ENCODE data around the gene CELF4. TPM values are rescaled to one million over a fixed set of nuclear protein-coding genes. Genes with fewer than 3 reads are reported as not detected.

The CELF4 gene
- total and polyA plus RNA-seq, 2 of the 4 experiments (the other 2 are of a cell fraction), result not detected

- H4K8ac ChIP-seq (ENCODE audit: low read depth in 2 of 2, low read length in 2 of 2), result no peak overlapping the region
- TF ChIP-seq USF2 (IDR thresholded peaks at IDR 0.05; ENCODE audit: low read depth, low read length) (no peak), BHLHE40 (IDR thresholded peaks at IDR 0.05; ENCODE audit: low read depth, low read length) (no peak), CEBPB (IDR thresholded peaks at IDR 0.05; ENCODE audit: low read depth, low read length) (no peak), POLR2A (IDR thresholded peaks at IDR 0.05; ENCODE audit: low read depth, low read length) (no peak), RFX5 (IDR thresholded peaks at IDR 0.05; ENCODE audit: low read depth, low read length) (no peak), SMC3 (IDR thresholded peaks at IDR 0.05; ENCODE audit: low read depth, low read length) (no peak), MAFK (IDR thresholded peaks at IDR 0.05; ENCODE audit: low read depth, low read length) (no peak), MXI1 (IDR thresholded peaks at IDR 0.05; ENCODE audit: borderline replicate concordance, low read depth, low read length) (no peak)
- TF ChIP-seq, protein P1, sequence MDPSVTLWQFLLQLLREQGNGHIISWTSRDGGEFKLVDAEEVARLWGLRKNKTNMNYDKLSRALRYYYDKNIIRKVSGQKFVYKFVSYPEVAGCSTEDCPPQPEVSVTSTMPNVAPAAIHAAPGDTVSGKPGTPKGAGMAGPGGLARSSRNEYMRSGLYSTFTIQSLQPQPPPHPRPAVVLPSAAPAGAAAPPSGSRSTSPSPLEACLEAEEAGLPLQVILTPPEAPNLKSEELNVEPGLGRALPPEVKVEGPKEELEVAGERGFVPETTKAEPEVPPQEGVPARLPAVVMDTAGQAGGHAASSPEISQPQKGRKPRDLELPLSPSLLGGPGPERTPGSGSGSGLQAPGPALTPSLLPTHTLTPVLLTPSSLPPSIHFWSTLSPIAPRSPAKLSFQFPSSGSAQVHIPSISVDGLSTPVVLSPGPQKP (IDR thresholded peaks at IDR 0.05; ENCODE audit: borderline replicate concordance, low read depth, low read length), result no peak
- no peaks in the 10 kb centered on the region for H3K9me3 ChIP-seq (ENCODE audit: control insufficient read depth, insufficient read depth, low read length)
- no peak overlapping the region for H4K91ac ChIP-seq (ENCODE audit: insufficient read depth, low read depth, low read length)
- CTCF ChIA-PET, result no interaction called here
- H2AK5ac ChIP-seq (ENCODE audit: low read depth, low read length), result no peak overlapping the region
- no peak overlapping the region for H2AK9ac ChIP-seq (replicated peaks; ENCODE audit: low read depth, low read length, poor library complexity)
- no peaks in the 10 kb centered on the region for H3K4me1 ChIP-seq (ENCODE audit: control insufficient read depth, insufficient read depth, low read length)
- no peak overlapping the region for H2BK20ac ChIP-seq (ENCODE audit: low read depth, low read length)
- intact Hi-C loops (cut with micrococcal nuclease), result no loop called here
- no peak overlapping the region for H3K27ac ChIP-seq (ENCODE audit: insufficient read depth, low read length)
- no peak overlapping the region for H3K4me3 ChIP-seq (ENCODE audit: insufficient read depth, low read depth, low read length)
- no peak overlapping the region for H3K9ac ChIP-seq (ENCODE audit: low read depth, low read length)
- H3K79me1 ChIP-seq (ENCODE audit: low read depth in 1 of 2, low read length in 2 of 2), result no peaks in the 10 kb centered on the region
- H4K5ac ChIP-seq (ENCODE audit: low read depth, low read length), result no peak overlapping the region
- H3K36me3 ChIP-seq (ENCODE audit: control insufficient read depth, insufficient read depth, low read length), result no peaks in the 10 kb centered on the region
- no peak overlapping the region for H3K18ac ChIP-seq (ENCODE audit: low read depth, low read length)
- H4K20me1 ChIP-seq (ENCODE audit: insufficient read depth, low read length), result no peaks in the 10 kb centered on the region
- no peak overlapping the region for H3K4ac ChIP-seq (ENCODE audit: low read depth, low read length)
- no TSS peak for BruUV-seq (replicated peaks)
- H2BK15ac ChIP-seq (ENCODE audit: low read depth, low read length), result no peak overlapping the region
- POLR2A ChIA-PET (ENCODE audit: unreplicated experiment), result no interaction called here
- no peak overlapping the region for H3K23ac ChIP-seq (ENCODE audit: low read depth, low read length)
- no peak overlapping the region for H3K4me2 ChIP-seq (ENCODE audit: low read depth, low read length)
- no peak overlapping the region for H3K56ac ChIP-seq (ENCODE audit: extremely low read depth, insufficient read depth, low read length)
- DNase-seq (no peak), ATAC-seq (ENCODE audit: low read depth) (no peak)
- no peaks in the 10 kb centered on the region for H3K27me3 ChIP-seq (ENCODE audit: control insufficient read depth, insufficient read depth, low read length)
- 100% methylated on average over 1 of the region's 5 CpGs; no CpG with 5 or more reads in 1 of the 2 experiments for WGBS, 2 experiments (ENCODE audit: extremely low coverage in 2 of 2, insufficient read length in 1 of 2)
- no peak overlapping the region for H3K14ac ChIP-seq (replicated peaks; ENCODE audit: low read depth, low read length)
- H2BK120ac ChIP-seq (ENCODE audit: low read depth, low read length), result no peak overlapping the region
- in situ Hi-C loops (cut with MboI; ENCODE audit: low sequenced_read_pairs), result no loop called here
- no peak overlapping the region for H2AFZ ChIP-seq (replicated peaks; ENCODE audit: low read length, poor library complexity)
- no peak overlapping the region for H2BK5ac ChIP-seq (ENCODE audit: low read depth, low read length, poor library complexity, severe bottlenecking)
- dilution Hi-C loops (cut with HindIII; ENCODE audit: low sequenced_read_pairs, unreplicated experiment), result no loop called here
- no peaks in the 10 kb centered on the region; the same call in 1 of the 2 replicates for H3K9me1 ChIP-seq (ENCODE audit: insufficient read depth, low read length)
Observed at GRCh38 chr18:37222999-37223378, 342.6 kb downstream of the CELF4 start.
